ENCODE measurements around the gene TNFRSF21. TPM values are rescaled to one million over a fixed set of nuclear protein-coding genes. Genes with fewer than 3 reads are reported as not detected.

The TNFRSF21 gene
- total RNA-seq, 2 donors from 2014 or later, result 21.8 to 22.5 TPM

GRCh38 chr6:47348316-47348863 is 38.7 kb upstream of the TNFRSF21 start:
- DNase-seq (ENCODE audit: low spot score), result no peak
- intact Hi-C loops (cut with DNase I), result no loop called here
- H3K27me3 ChIP-seq (replicated peaks; ENCODE audit: insufficient read depth), result no peaks in the 10 kb centered on the region
- H3K4me1 ChIP-seq (replicated peaks), result no peaks in the 10 kb centered on the region
- H3K9me3 ChIP-seq, result no peaks in the 10 kb centered on the region
- H3K27ac ChIP-seq, result no peak overlapping the region
- 77% methylated on average over 5 of the region's 5 CpGs for WGBS
- no peak for TF ChIP-seq CTCF (IDR thresholded peaks at IDR 0.05)
- TF ChIP-seq POLR2AphosphoS5 (IDR thresholded peaks at IDR 0.05), result no peak
- no peak for TF ChIP-seq POLR2A (IDR thresholded peaks at IDR 0.05)
- H3K4me3 ChIP-seq, result no peak overlapping the region
- H3K36me3 ChIP-seq, result no peaks in the 10 kb centered on the region

GRCh38 chr6:47345761-47346160 is 36.1 kb upstream of the TNFRSF21 start:
- 89% methylated on average over 4 of the region's 4 CpGs for WGBS
- intact Hi-C loops (cut with DNase I), result no loop called here
- H3K9me3 ChIP-seq, result no peaks in the 10 kb centered on the region

GRCh38 chr6:47344022-47344421 is 34.3 kb upstream of the TNFRSF21 start:
- Histone ChIP-seq H3K4me3 (no peak overlapping the region), H3K9me3 (no peaks in the 10 kb centered on the region), H3K27me3 (replicated peaks; ENCODE audit: insufficient read depth) (no peaks in the 10 kb centered on the region), H3K27ac (no peak overlapping the region), H3K36me3 (no peaks in the 10 kb centered on the region), H3K4me1 (replicated peaks) (no peaks in the 10 kb centered on the region)
- TF ChIP-seq POLR2AphosphoS5 (IDR thresholded peaks at IDR 0.05) (no peak), CTCF (IDR thresholded peaks at IDR 0.05) (no peak), POLR2A (IDR thresholded peaks at IDR 0.05) (no peak)
- no peak for DNase-seq (ENCODE audit: low spot score)
- intact Hi-C loops (cut with DNase I), result no loop called here
- WGBS, result 35% methylated on average over 1 of the region's 1 CpG

More at GRCh38 chr6:47345761-47346160, 36.1 kb upstream of the TNFRSF21 start:
- no peak for DNase-seq (ENCODE audit: low spot score)
- H3K4me3 ChIP-seq, result no peak overlapping the region
- H3K27me3 ChIP-seq (replicated peaks; ENCODE audit: insufficient read depth), result no peaks in the 10 kb centered on the region
- H3K27ac ChIP-seq, result no peak overlapping the region
- no peaks in the 10 kb centered on the region for H3K4me1 ChIP-seq (replicated peaks)
- no peak for TF ChIP-seq POLR2A (IDR thresholded peaks at IDR 0.05)
- TF ChIP-seq POLR2AphosphoS5 (IDR thresholded peaks at IDR 0.05), result no peak
- TF ChIP-seq CTCF (IDR thresholded peaks at IDR 0.05), result no peak
- H3K36me3 ChIP-seq, result no peaks in the 10 kb centered on the region

GRCh38 chr6:47343600-47343999 is 33.9 kb upstream of the TNFRSF21 start:
- DNase-seq (ENCODE audit: low spot score), result no peak
- WGBS, result 84% methylated on average over 4 of the region's 4 CpGs
- H3K4me1 ChIP-seq (replicated peaks), result no peaks in the 10 kb centered on the region
- no peak for TF ChIP-seq POLR2A (IDR thresholded peaks at IDR 0.05)
- TF ChIP-seq CTCF (IDR thresholded peaks at IDR 0.05), result no peak
- H3K27me3 ChIP-seq (replicated peaks; ENCODE audit: insufficient read depth), result no peaks in the 10 kb centered on the region
- no peaks in the 10 kb centered on the region for H3K9me3 ChIP-seq
- intact Hi-C loops (cut with DNase I), result no loop called here
- H3K36me3 ChIP-seq, result no peaks in the 10 kb centered on the region
- H3K27ac ChIP-seq, result no peak overlapping the region
- H3K4me3 ChIP-seq, result no peak overlapping the region

DNA sequence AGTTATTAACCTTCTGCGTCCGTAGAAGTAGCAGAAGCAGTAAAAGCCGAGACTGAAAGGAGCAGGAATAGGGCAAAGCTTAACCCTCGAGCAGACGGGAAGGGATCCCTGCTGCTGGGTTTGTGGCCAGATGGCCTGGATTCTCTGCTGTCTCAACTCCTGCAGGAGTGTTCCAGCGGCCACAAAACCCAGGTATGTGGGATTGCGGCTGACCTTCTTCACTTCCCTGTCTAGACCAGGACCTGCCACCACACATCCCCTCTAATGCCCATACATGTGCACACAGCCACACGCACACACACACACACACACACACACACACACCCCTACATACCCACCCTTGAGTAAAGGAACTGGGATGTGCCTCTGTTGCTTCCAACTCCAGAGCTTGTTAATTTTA is 33.1 kb upstream of the TNFRSF21 start:
- H3K9me3 ChIP-seq, result no peaks in the 10 kb centered on the region
- WGBS, result 40% methylated on average over 8 of the region's 8 CpGs
- DNase-seq (ENCODE audit: low spot score), result no peak
- H3K27me3 ChIP-seq (replicated peaks; ENCODE audit: insufficient read depth), result no peaks in the 10 kb centered on the region
- H3K36me3 ChIP-seq, result no peaks in the 10 kb centered on the region
- TF ChIP-seq POLR2A (IDR thresholded peaks at IDR 0.05) (no peak), CTCF (IDR thresholded peaks at IDR 0.05) (no peak), POLR2AphosphoS5 (IDR thresholded peaks at IDR 0.05) (no peak)
- no peaks in the 10 kb centered on the region for H3K4me1 ChIP-seq (replicated peaks)
- no peak overlapping the region for H3K27ac ChIP-seq
- intact Hi-C loops (cut with DNase I), result no loop called here
- H3K4me3 ChIP-seq, result no peak overlapping the region

Data from prostate gland (tissue), 2 donors.